IMR-90 (cell line): Measurements from ENCODE around the gene CALCOCO2. TPM values are rescaled to one million over a fixed set of nuclear protein-coding genes. Genes with fewer than 3 reads are reported as not detected.

ENCODE experiments used
- ATAC-seq: fragments of 200-7000 bp; cut with Tn5 transposase; 2 replicates; pipeline ENCODE4 v1.9.1; 2020; ENCODE audit warnings: low read depth, mild to moderate bottlenecking, moderate library complexity
- BruUV-seq: library from RNA; stranded (reverse); fragments of 400-500 nt; replicated peaks from 2 replicates; lab custom pipeline; 2021; lab: Mats Ljungman, UMichigan
- CTCF ChIA-PET: fragments of 300-600 bp; formaldehyde crosslinking; extraction: SDS; loops from one replicate; lab custom pipeline; 2021; ENCODE audit warnings: antibody characterized with exemption; lab: Yijun Ruan, JAX
- POLR2A ChIA-PET: fragments of 300-600 bp; sonication (Branson Sonifier 250); formaldehyde crosslinking; loops from one replicate; lab custom pipeline; 2022; ENCODE audit warnings: antibody characterized with exemption; ENCODE audit not compliant: unreplicated experiment; lab: Charles Lee
- DNase-seq: peaks from one replicate; pipeline ENCODE4 v3.0.0; 2013
- H2AFZ ChIP-seq: replicated peaks from 2 replicates; pipeline ENCODE3; 2013; ENCODE audit warnings: low read length, mild to moderate bottlenecking; ENCODE audit not compliant: poor library complexity
- H2AK5ac ChIP-seq: 2 replicates; pipeline ENCODE4 v1.6.1; 2013; ENCODE audit warnings: low read depth, low read length, inconsistent platforms
- H2AK9ac ChIP-seq: replicated peaks from 2 replicates; pipeline ENCODE3; 2013; ENCODE audit warnings: mild to moderate bottlenecking, low read depth, low read length, moderate library complexity; ENCODE audit not compliant: poor library complexity
- H2BK120ac ChIP-seq: 2 replicates; pipeline ENCODE4 v1.6.1; 2013; ENCODE audit warnings: low read depth, low read length, inconsistent platforms
- H2BK15ac ChIP-seq: 3 replicates; pipeline ENCODE4 v1.6.1; 2013; ENCODE audit warnings: low read depth, low read length, inconsistent platforms
- H2BK20ac ChIP-seq: 2 replicates; pipeline ENCODE4 v1.6.1; 2013; ENCODE audit warnings: low read depth, mild to moderate bottlenecking, inconsistent platforms, low read length, moderate library complexity
- H2BK5ac ChIP-seq: 2 replicates; pipeline ENCODE4 v1.6.1; 2013; ENCODE audit warnings: mild to moderate bottlenecking, low read depth, low read length, inconsistent platforms; ENCODE audit not compliant: poor library complexity, severe bottlenecking
- H3K14ac ChIP-seq: replicated peaks from 2 replicates; pipeline ENCODE4 v1.6.1; 2013; ENCODE audit warnings: low read depth, low read length, inconsistent platforms
- H3K18ac ChIP-seq: 2 replicates; pipeline ENCODE4 v1.6.1; 2013; ENCODE audit warnings: low read depth, low read length, control low read depth
- H3K23ac ChIP-seq: 2 replicates; pipeline ENCODE4 v1.6.1; 2013; ENCODE audit warnings: low read depth, low read length, inconsistent platforms
- H3K27ac ChIP-seq: 2 replicates; pipeline ENCODE4 v1.5.1; 2013; ENCODE audit warnings: mild to moderate bottlenecking, control low read depth, low read length; ENCODE audit not compliant: insufficient read depth
- H3K27me3 ChIP-seq: 2 replicates; pipeline ENCODE4 v1.6.1; 2013; ENCODE audit warnings: low read length; ENCODE audit not compliant: control insufficient read depth, insufficient read depth
- H3K36me3 ChIP-seq: 2 replicates; pipeline ENCODE4 v1.6.1; 2013; ENCODE audit warnings: low read length, mixed read lengths; ENCODE audit not compliant: control insufficient read depth, insufficient read depth
- H3K4ac ChIP-seq: 2 replicates; pipeline ENCODE4 v1.6.1; 2013; ENCODE audit warnings: low read depth, low read length, inconsistent platforms
- H3K4me1 ChIP-seq: 2 replicates; pipeline ENCODE4 v1.6.1; 2013; ENCODE audit warnings: low read length, mixed read lengths; ENCODE audit not compliant: control insufficient read depth, insufficient read depth
- H3K4me2 ChIP-seq: 2 replicates; pipeline ENCODE4 v1.6.1; 2013; ENCODE audit warnings: low read depth, mild to moderate bottlenecking, control low read depth, low read length, moderate library complexity
- H3K4me3 ChIP-seq: 2 replicates; pipeline ENCODE4 v1.5.1; 2013; ENCODE audit warnings: low read depth, mild to moderate bottlenecking, control low read depth, low read length, moderate library complexity; ENCODE audit not compliant: insufficient read depth
- H3K56ac ChIP-seq: 2 replicates; pipeline ENCODE4 v1.6.1; 2013; ENCODE audit warnings: low read length, inconsistent platforms; ENCODE audit not compliant: insufficient read depth; ENCODE audit errors: extremely low read depth
- H3K79me1 ChIP-seq, 2 experiments: 2 replicates each; pipeline ENCODE4 v1.6.1; 2013; ENCODE audit warnings: low read length in 2 of 2, inconsistent platforms in 1 of 2, low read depth in 1 of 2
- H3K9ac ChIP-seq: 2 replicates; pipeline ENCODE4 v1.6.1; 2013; ENCODE audit warnings: low read depth, low read length, control low read depth
- H3K9me1 ChIP-seq: 2 replicates; pipeline ENCODE4 v1.6.1; 2013; ENCODE audit warnings: low read length, inconsistent platforms; ENCODE audit not compliant: insufficient read depth
- H3K9me3 ChIP-seq: 2 replicates; pipeline ENCODE4 v1.6.1; 2013; ENCODE audit warnings: low read length; ENCODE audit not compliant: control insufficient read depth, insufficient read depth
- H4K20me1 ChIP-seq: 2 replicates; pipeline ENCODE4 v1.6.1; 2013; ENCODE audit warnings: low read length, inconsistent platforms; ENCODE audit not compliant: insufficient read depth
- H4K5ac ChIP-seq: 2 replicates; pipeline ENCODE4 v1.6.1; 2013; ENCODE audit warnings: mild to moderate bottlenecking, low read depth, low read length, control low read depth
- H4K8ac ChIP-seq, 2 experiments: 2 replicates each; pipeline ENCODE4 v1.6.1; 2013; ENCODE audit warnings: low read depth in 2 of 2, low read length in 2 of 2, control low read depth in 1 of 2, inconsistent platforms in 1 of 2
- H4K91ac ChIP-seq: 2 replicates; pipeline ENCODE4 v1.6.1; 2013; ENCODE audit warnings: low read depth, low read length, inconsistent platforms; ENCODE audit not compliant: insufficient read depth
- CHD1 ChIP-seq: IDR thresholded peaks from 2 replicates; pipeline ENCODE4 v1.6.1; 2012; ENCODE audit warnings: low read depth, low read length, improper control_type of control experiment
- WGBS, 2 experiments: methylation state at CpG; one replicate each; pipeline versions ENCODE4 v1.1.5 to v1.1.7; 2013; ENCODE audit warnings: missing lambda C conversion rate in 2 of 2; ENCODE audit not compliant: insufficient read length in 1 of 2; ENCODE audit errors: extremely low coverage in 2 of 2; 5-methylcytosine and 5-hydroxymethylcytosine counted together
- dilution Hi-C: fragments of 300-500 bp; cut with HindIII; formaldehyde crosslinking; loops from one replicate; pipeline ENCODE4 v1.14.3; 2018; ENCODE audit warnings: low sequenced_read_pairs; ENCODE audit not compliant: unreplicated experiment
- in situ Hi-C: fragments of 300-500 bp; cut with MboI; formaldehyde crosslinking; loops from 3 replicates; pipeline ENCODE4 v1.14.3; 2019; ENCODE audit warnings: low sequenced_read_pairs, inconsistent platforms, mixed read lengths
- intact Hi-C: fragments of 100-400 bp; cut with micrococcal nuclease; formaldehyde crosslinking; loops from 2 replicates; pipeline ENCODE4 v1.10.0; 2022
- polyA plus RNA-seq, 3 experiments: library from polyadenylated mRNA; depleted of rRNA; stranded (reverse); fragments of >200 nt; gene quantifications; 2 replicates each; pipeline ENCODE4 v1.2.3, GENCODE V29; 2012; ENCODE audit warnings: low replicate concordance in 1 of 3
- total RNA-seq: library from RNA; depleted of rRNA; stranded (reverse); fragments of >200 nt; gene quantifications from 2 replicates; pipeline ENCODE4 v1.2.3, GENCODE V29; 2012

Gene CALCOCO2
- total and polyA plus RNA-seq, 2 of the 4 experiments (the other 2 are of a cell fraction), result 35.9 to 53.4 TPM

DNA sequence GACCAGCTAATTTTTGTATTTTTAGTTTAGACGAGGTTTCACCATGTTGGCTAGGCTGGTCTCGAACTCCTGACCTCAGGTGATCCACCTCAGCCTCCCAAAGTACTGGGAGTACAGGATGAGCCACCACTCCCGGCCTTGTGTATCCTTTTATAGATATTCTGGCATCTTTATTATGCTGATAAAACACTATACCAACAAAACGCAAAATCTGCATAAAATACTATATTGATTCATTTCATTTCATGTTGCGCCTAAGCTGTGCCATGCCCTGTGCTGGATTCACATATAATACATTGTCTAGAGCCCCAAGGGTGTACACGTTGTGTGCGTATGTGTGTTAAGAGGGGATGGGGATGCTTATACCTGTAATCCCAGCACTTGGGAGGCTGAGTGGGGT lies 73.6 kb downstream of the CALCOCO2 start:
- Histone ChIP-seq H3K27ac (no peak overlapping the region), H3K4me2 (no peak overlapping the region), H3K9me3 (no peaks in the 10 kb centered on the region), H3K23ac (no peak overlapping the region), H2AK9ac (no peak overlapping the region), H3K56ac (no peak overlapping the region), H2BK120ac (no peak overlapping the region), H3K9ac (no peak overlapping the region), H3K4me1 (peaks cover 3% of the 10 kb centered on the region), H4K5ac (no peak overlapping the region), H4K91ac (no peak overlapping the region), H3K14ac (no peak overlapping the region), H3K18ac (no peak overlapping the region), H3K36me3 (no peaks in the 10 kb centered on the region), H3K4ac (no peak overlapping the region), H2BK5ac (no peak overlapping the region), H3K79me1 (peaks cover 5 to 13% of the 10 kb centered on the region in 2 experiments; a peak in 2 of 4 replicates), H2BK15ac (no peak overlapping the region), H3K4me3 (no peak overlapping the region), H2AFZ (no peak overlapping the region), H2BK20ac (no peak overlapping the region), H4K20me1 (peaks cover 5% of the 10 kb centered on the region; the same call in 1 of the 2 replicates), H3K27me3 (no peaks in the 10 kb centered on the region), H2AK5ac (no peak overlapping the region), H4K8ac (no peak overlapping the region), H3K9me1 (peaks cover 3% of the 10 kb centered on the region; the same call in 1 of the 2 replicates)
- no peak for TF ChIP-seq CHD1
- POLR2A ChIA-PET, result no interaction called here
- no peak for DNase-seq
- in situ Hi-C loops, result no loop called here
- no TSS peak for BruUV-seq
- dilution Hi-C loops, result loop anchor here (25.0 kb wide), 1 partner anchor 133 kb away; no protein-coding TSS in a partner anchor
- WGBS, 2 experiments, result no CpG with 5 or more reads among the region's 7 CpGs
- CTCF ChIA-PET, result no interaction called here
- no peak for ATAC-seq
- intact Hi-C loops, result no loop called here
